GM18870 (cell line): ENCODE results near the gene AGO3.
A peak's percentile ranks its signal among the peaks of the same experiment; 100 is the strongest.
"Not testable (repeated sequence)": the region's sequence is repeated elsewhere in the genome, so short reads cannot be mapped to it uniquely, and the experiment has no call there.

Source experiments
- ATAC-seq: cut with Tn5 transposase; IDR thresholded peaks from one replicate; pipeline ENCODE4 v1.9.1; 2021; ENCODE audit warnings: moderate library complexity; ENCODE audit not compliant: unreplicated experiment

The AGO3 gene

GRCh38 chr1:35930593-35931445 is at the start of gene AGO3:
AGO3 (plus strand) TSS chr1:35931105; CDS start chr1:35931427, 322 bp downstream.
- peak; percentile 52 for ATAC-seq

GRCh38 chr1:35881850-35882273 is 49.0 kb upstream of the AGO3 start:
- no peak for ATAC-seq

GRCh38 chr1:35882586-35882944 is 48.3 kb upstream of the AGO3 start:
- ATAC-seq: no peak

GRCh38 chr1:35882945-35883634 is 47.8 kb upstream of the AGO3 start, which contains the start of gene AGO1:
AGO1 (plus strand) TSS chr1:35883209; CDS start chr1:35883422, 213 bp downstream.
- peak; percentile 50 for ATAC-seq

- no peak for ATAC-seq
Observed at GRCh38 chr1:35883635-35884101, 47.2 kb upstream of the AGO3 start.

- ATAC-seq: no peak
Observed at GRCh38 chr1:35884934-35885333, 46.0 kb upstream of the AGO3 start.

- ATAC-seq: no peak
Observed at GRCh38 chr1:35885961-35886558, 44.8 kb upstream of the AGO3 start.

- no peak for ATAC-seq
Observed at GRCh38 chr1:35886577-35887431, 44.1 kb upstream of the AGO3 start.

- no peak for ATAC-seq
Observed at GRCh38 chr1:35887508-35887907, 43.4 kb upstream of the AGO3 start.

- ATAC-seq: no peak
Observed at GRCh38 chr1:35888255-35888654, 42.6 kb upstream of the AGO3 start.

GRCh38 chr1:35888981-35889380 is 41.9 kb upstream of the AGO3 start:
- ATAC-seq: not testable (repeated sequence)

GRCh38 chr1:35893051-35893879 is 37.6 kb upstream of the AGO3 start:
- no peak for ATAC-seq

GRCh38 chr1:35894183-35894582 is 36.7 kb upstream of the AGO3 start:
- no peak for ATAC-seq

GRCh38 chr1:35894656-35895055 is 36.2 kb upstream of the AGO3 start:
- no peak for ATAC-seq

- ATAC-seq: no peak
Observed at GRCh38 chr1:35899941-35900340, 31.0 kb upstream of the AGO3 start.

- ATAC-seq: no peak
Observed at GRCh38 chr1:35901235-35901634, 29.7 kb upstream of the AGO3 start.

GRCh38 chr1:35902671-35903070 is 28.2 kb upstream of the AGO3 start:
- no peak for ATAC-seq

- no peak for ATAC-seq
Observed at GRCh38 chr1:35914717-35915116, 16.2 kb upstream of the AGO3 start.

GRCh38 chr1:35915693-35916092 is 15.2 kb upstream of the AGO3 start:
- ATAC-seq: no peak

- no peak for ATAC-seq
Observed at GRCh38 chr1:35923791-35924221, 7.1 kb upstream of the AGO3 start.
